Measurements from ENCODE around the gene NPM1. TPM values are rescaled to one million over a fixed set of nuclear protein-coding genes. Genes with fewer than 3 reads are reported as not detected.
"Not testable (repeated sequence)": the region's sequence is repeated elsewhere in the genome, so short reads cannot be mapped to it uniquely, and the experiment has no call there.

Gene NPM1
- total RNA-seq, 1 experiment from 2014 or later: 2,693 TPM

DNA sequence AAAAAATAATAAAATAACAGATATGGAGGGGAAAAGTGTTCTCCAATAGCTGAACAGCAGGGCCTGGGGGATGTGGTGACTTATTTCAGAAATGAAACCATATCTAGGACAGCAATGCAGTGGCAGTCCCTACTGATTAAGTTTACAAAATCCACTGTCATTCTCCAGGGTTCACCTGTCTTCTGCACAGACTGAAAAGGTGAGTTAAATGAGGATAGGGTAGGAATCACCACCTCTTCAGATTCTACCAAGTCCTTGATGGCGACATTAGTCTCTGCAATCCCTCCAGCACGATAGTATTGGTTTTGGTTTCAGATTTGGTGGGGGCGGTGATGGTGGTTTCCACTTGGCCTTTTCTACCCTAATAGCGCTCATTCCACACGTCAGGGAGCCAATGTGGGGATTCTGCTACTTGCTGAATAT lies 32.3 kb upstream of the NPM1 start:
- CTCF ChIA-PET: no interaction called here
- intact Hi-C loops (cut with micrococcal nuclease): no loop called here
- no peaks in the 10 kb centered on the region for H3K27me3 ChIP-seq (ENCODE audit: insufficient read depth, low read length)
- ATAC-seq (no peak), DNase-seq (ENCODE audit: low read depth, low spot score) (no peak)
- no peaks in the 10 kb centered on the region for H3K79me2 ChIP-seq (ENCODE audit: insufficient read depth, low read length)
- no peak overlapping the region for H2AFZ ChIP-seq (ENCODE audit: low read depth, low read length, poor library complexity, severe bottlenecking)
- no peak for TF ChIP-seq REST (IDR thresholded peaks at IDR 0.05; ENCODE audit: low read depth)
- TF ChIP-seq EGR1 (IDR thresholded peaks at IDR 0.05; ENCODE audit: low read depth): no peak
- no peak for TF ChIP-seq ELF1 (IDR thresholded peaks at IDR 0.05; ENCODE audit: borderline replicate concordance, low read depth)
- H3K9me2 ChIP-seq (ENCODE audit: insufficient read depth): no peaks in the 10 kb centered on the region
- H4K20me1 ChIP-seq (ENCODE audit: insufficient read depth): no peaks in the 10 kb centered on the region
- RAD21 ChIA-PET (ENCODE audit: low non-redundant PET in 1 of 2, low total read pairs in 2 of 2, uncharacterized antibody in 2 of 2, unreplicated experiment in 2 of 2): no interaction called here
- H3K9me3 ChIP-seq (ENCODE audit: control insufficient read depth in 1 of 2, insufficient read depth in 1 of 2, low read depth in 1 of 2, low read length in 2 of 2): no peaks in the 10 kb centered on the region
- no peak overlapping the region for H3K4me2 ChIP-seq (ENCODE audit: low read length)
- no peak overlapping the region for H3K27ac ChIP-seq (ENCODE audit: low read depth, low read length)
- POLR2A ChIA-PET: no interaction called here
- BruUV-seq (replicated peaks): no TSS peak
- H3K9ac ChIP-seq (ENCODE audit: low read length): no peak overlapping the region
- no peak overlapping the region for H3K4me3 ChIP-seq (replicated peaks in 1 of 2; ENCODE audit: low read depth in 1 of 2, low read length in 2 of 2)
- no peaks in the 10 kb centered on the region; a peak in 1 of 4 replicates for H3K36me3 ChIP-seq (ENCODE audit: control insufficient read depth in 1 of 2, insufficient read depth in 2 of 2, low read length in 2 of 2)
- H3K4me1 ChIP-seq (ENCODE audit: control insufficient read depth in 1 of 2, insufficient read depth in 2 of 2, low read length in 2 of 2): no peaks in the 10 kb centered on the region

GRCh38 chr5:171357843-171358242 lies 29.8 kb upstream of the NPM1 start:
- H3K9ac ChIP-seq (ENCODE audit: low read length): no peak overlapping the region
- no peaks in the 10 kb centered on the region; a peak in 1 of 4 replicates for H3K36me3 ChIP-seq (ENCODE audit: control insufficient read depth in 1 of 2, insufficient read depth in 2 of 2, low read length in 2 of 2)
- H3K4me3 ChIP-seq (replicated peaks in 1 of 2; ENCODE audit: low read depth in 1 of 2, low read length in 2 of 2): no peak overlapping the region
- H3K79me2 ChIP-seq (ENCODE audit: insufficient read depth, low read length): no peaks in the 10 kb centered on the region
- ChIA-PET CTCF (no interaction called here), POLR2A (no interaction called here), RAD21 (ENCODE audit: low non-redundant PET in 1 of 2, low total read pairs in 2 of 2, uncharacterized antibody in 2 of 2, unreplicated experiment in 2 of 2) (no interaction called here)
- no peaks in the 10 kb centered on the region for H3K4me1 ChIP-seq (ENCODE audit: control insufficient read depth in 1 of 2, insufficient read depth in 2 of 2, low read length in 2 of 2)
- BruUV-seq (replicated peaks): no TSS peak
- H3K27ac ChIP-seq (ENCODE audit: low read depth, low read length): no peak overlapping the region
- H4K20me1 ChIP-seq (ENCODE audit: insufficient read depth): no peaks in the 10 kb centered on the region
- no peaks in the 10 kb centered on the region for H3K9me3 ChIP-seq (ENCODE audit: control insufficient read depth in 1 of 2, insufficient read depth in 1 of 2, low read depth in 1 of 2, low read length in 2 of 2)
- intact Hi-C loops (cut with micrococcal nuclease): no loop called here
- DNase-seq (ENCODE audit: low read depth, low spot score) (no peak), ATAC-seq (no peak)
- H3K4me2 ChIP-seq (ENCODE audit: low read length): no peak overlapping the region
- H3K9me2 ChIP-seq (ENCODE audit: insufficient read depth): no peaks in the 10 kb centered on the region
- TF ChIP-seq POLR2A (IDR thresholded peaks at IDR 0.05; ENCODE audit: borderline replicate concordance, extremely low read depth, insufficient read depth, insufficient read length): no peak
- H3K27me3 ChIP-seq (ENCODE audit: insufficient read depth, low read length): no peaks in the 10 kb centered on the region
- no peak overlapping the region for H2AFZ ChIP-seq (ENCODE audit: low read depth, low read length, poor library complexity, severe bottlenecking)

- H3K4me1 ChIP-seq (ENCODE audit: control insufficient read depth in 1 of 2, insufficient read depth in 2 of 2, low read length in 2 of 2); H3K9me3 ChIP-seq (ENCODE audit: control insufficient read depth in 1 of 2, insufficient read depth in 1 of 2, low read depth in 1 of 2, low read length in 2 of 2); H3K4me2 ChIP-seq (ENCODE audit: low read length); H3K27ac ChIP-seq (ENCODE audit: low read depth, low read length); H3K36me3 ChIP-seq (ENCODE audit: control insufficient read depth in 1 of 2, insufficient read depth in 2 of 2, low read length in 2 of 2); DNase-seq (ENCODE audit: low read depth, low spot score); H3K27me3 ChIP-seq (ENCODE audit: insufficient read depth, low read length); H3K79me2 ChIP-seq (ENCODE audit: insufficient read depth, low read length); intact Hi-C loops (cut with micrococcal nuclease); RAD21 ChIA-PET (ENCODE audit: low non-redundant PET in 1 of 2, low total read pairs in 2 of 2, uncharacterized antibody in 2 of 2, unreplicated experiment in 2 of 2); H3K9ac ChIP-seq (ENCODE audit: low read length); POLR2A ChIA-PET; H2AFZ ChIP-seq (ENCODE audit: low read depth, low read length, poor library complexity, severe bottlenecking); H3K4me3 ChIP-seq (replicated peaks in 1 of 2; ENCODE audit: low read depth in 1 of 2, low read length in 2 of 2); H4K20me1 ChIP-seq (ENCODE audit: insufficient read depth); H3K9me2 ChIP-seq (ENCODE audit: insufficient read depth); ATAC-seq; BruUV-seq (replicated peaks); CTCF ChIA-PET: not testable (repeated sequence)
Measured at GRCh38 chr5:171361151-171361550, 26.5 kb upstream of the NPM1 start.

DNA sequence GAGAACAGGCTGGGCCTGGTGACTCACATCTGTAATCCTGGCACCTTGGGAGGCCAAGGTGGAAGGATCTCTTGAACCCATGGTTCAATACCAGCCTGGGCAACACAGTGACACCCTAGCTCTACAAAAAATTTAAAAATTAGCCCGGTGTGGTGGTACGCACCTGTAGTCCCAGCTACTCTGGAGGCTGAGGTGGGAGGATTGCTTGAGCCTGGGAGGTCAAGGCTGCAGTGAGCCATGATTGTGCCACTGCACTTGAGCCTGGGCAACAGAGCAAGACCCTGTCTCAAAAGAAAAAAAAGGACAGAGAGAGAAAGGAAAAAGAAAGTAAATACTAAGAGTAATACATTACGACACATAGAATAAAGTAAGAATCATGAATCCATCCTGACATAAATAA lies 24.4 kb upstream of the NPM1 start:
- H3K4me3 ChIP-seq (replicated peaks in 1 of 2; ENCODE audit: low read depth in 1 of 2, low read length in 2 of 2); DNase-seq (ENCODE audit: low read depth, low spot score); H2AFZ ChIP-seq (ENCODE audit: low read depth, low read length, poor library complexity, severe bottlenecking); H3K9me2 ChIP-seq (ENCODE audit: insufficient read depth); ATAC-seq; BruUV-seq (replicated peaks); POLR2A ChIA-PET; H4K20me1 ChIP-seq (ENCODE audit: insufficient read depth); H3K9ac ChIP-seq (ENCODE audit: low read length); H3K27me3 ChIP-seq (ENCODE audit: insufficient read depth, low read length); H3K9me3 ChIP-seq (ENCODE audit: control insufficient read depth in 1 of 2, insufficient read depth in 1 of 2, low read depth in 1 of 2, low read length in 2 of 2); RAD21 ChIA-PET (ENCODE audit: low non-redundant PET in 1 of 2, low total read pairs in 2 of 2, uncharacterized antibody in 2 of 2, unreplicated experiment in 2 of 2); intact Hi-C loops (cut with micrococcal nuclease); H3K27ac ChIP-seq (ENCODE audit: low read depth, low read length); H3K4me1 ChIP-seq (ENCODE audit: control insufficient read depth in 1 of 2, insufficient read depth in 2 of 2, low read length in 2 of 2); CTCF ChIA-PET; H3K36me3 ChIP-seq (ENCODE audit: control insufficient read depth in 1 of 2, insufficient read depth in 2 of 2, low read length in 2 of 2); H3K79me2 ChIP-seq (ENCODE audit: insufficient read depth, low read length); H3K4me2 ChIP-seq (ENCODE audit: low read length): not testable (repeated sequence)
